Mesenchymal stem cell (in vitro differentiated cells and primary cell): ENCODE data around the gene COL25A1.
"Not testable (repeated sequence)": the region's sequence is repeated elsewhere in the genome, so short reads cannot be mapped to it uniquely, and the experiment has no call there.

Experiments used
- DNase-seq: peaks from one replicate; pipeline ENCODE4 v3.0.0-alpha.2; 2013
- H2AFZ ChIP-seq: one replicate; pipeline ENCODE4 v1.6.1; 2013; ENCODE audit warnings: low read depth, mild to moderate bottlenecking, control low read depth, inconsistent platforms, low read length, moderate library complexity
- H2AK5ac ChIP-seq: 2 replicates; pipeline ENCODE4 v1.6.1; 2013; ENCODE audit warnings: low read length, moderate library complexity, mild to moderate bottlenecking, inconsistent platforms; ENCODE audit not compliant: severe bottlenecking
- H2BK120ac ChIP-seq: one replicate; pipeline ENCODE4 v1.6.1; 2013; ENCODE audit warnings: low read depth, mild to moderate bottlenecking, inconsistent platforms, low read length, moderate library complexity
- H2BK12ac ChIP-seq, 2 experiments: one replicate each; pipeline ENCODE4 v1.6.1; 2013; ENCODE audit warnings: inconsistent platforms in 2 of 2, low read length in 2 of 2, mild to moderate bottlenecking in 2 of 2, moderate library complexity in 2 of 2, control low read depth in 1 of 2
- H2BK15ac ChIP-seq: one replicate; pipeline ENCODE4 v1.6.1; 2013; ENCODE audit warnings: mild to moderate bottlenecking, low read depth, inconsistent platforms; ENCODE audit not compliant: poor library complexity, severe bottlenecking
- H2BK5ac ChIP-seq: 2 replicates; pipeline ENCODE4 v1.6.1; 2013; ENCODE audit warnings: low read depth, mild to moderate bottlenecking, low read length, control low read depth, inconsistent platforms; ENCODE audit not compliant: poor library complexity, severe bottlenecking
- H3K14ac ChIP-seq, 2 experiments: one replicate each; pipeline ENCODE4 v1.6.1; 2013; ENCODE audit warnings: inconsistent platforms in 2 of 2, low read length in 2 of 2, control low read depth in 1 of 2, mild to moderate bottlenecking in 1 of 2, moderate library complexity in 1 of 2
- H3K18ac ChIP-seq, 2 experiments: one replicate each; pipeline ENCODE4 v1.6.1; 2013; ENCODE audit warnings: inconsistent platforms in 2 of 2, low read length in 2 of 2, control low read depth in 1 of 2, low read depth in 1 of 2, mild to moderate bottlenecking in 1 of 2
- H3K23ac ChIP-seq, 2 experiments: one replicate each; pipeline ENCODE4 v1.6.1; 2013; ENCODE audit warnings: inconsistent platforms in 2 of 2, low read length in 2 of 2, mild to moderate bottlenecking in 2 of 2, moderate library complexity in 2 of 2, control low read depth in 1 of 2
- H3K27ac ChIP-seq: 2 replicates; pipeline ENCODE4 v1.5.1; 2013; ENCODE audit warnings: mild to moderate bottlenecking, moderate library complexity, low read length, control low read depth, inconsistent platforms; ENCODE audit not compliant: poor library complexity, severe bottlenecking
- H3K27me3 ChIP-seq, 2 experiments: 2 replicates each; pipeline versions ENCODE4 v1.6.1 to v1.7.0; 2013; ENCODE audit warnings: low read length in 2 of 2, mild to moderate bottlenecking in 2 of 2, moderate library complexity in 2 of 2, control low read depth in 1 of 2, inconsistent platforms in 1 of 2; ENCODE audit not compliant: control insufficient read depth in 1 of 2, insufficient read depth in 1 of 2
- H3K36me3 ChIP-seq, 2 experiments: 2 replicates each; pipeline versions ENCODE4 v1.6.1 to v1.7.0; 2013; ENCODE audit warnings: low read length in 2 of 2, control low read depth in 1 of 2, inconsistent platforms in 1 of 2, low read depth in 1 of 2, mild to moderate bottlenecking in 1 of 2; ENCODE audit not compliant: insufficient read depth in 2 of 2, control insufficient read depth in 1 of 2
- H3K4ac ChIP-seq, 2 experiments: one replicate each; pipeline ENCODE4 v1.6.1; 2013; ENCODE audit warnings: inconsistent platforms in 2 of 2, low read length in 2 of 2, mild to moderate bottlenecking in 2 of 2, moderate library complexity in 2 of 2, control low read depth in 1 of 2, low read depth in 1 of 2
- H3K4me1 ChIP-seq: 2 replicates; pipeline ENCODE4 v1.6.1; 2013; ENCODE audit warnings: low read depth, low read length, control low read depth; ENCODE audit not compliant: control insufficient read depth, insufficient read depth
- H3K4me2 ChIP-seq: 2 replicates; pipeline ENCODE4 v1.6.1; 2013; ENCODE audit warnings: low read length, mild to moderate bottlenecking, inconsistent platforms; ENCODE audit not compliant: poor library complexity, severe bottlenecking
- H3K4me3 ChIP-seq, 2 experiments: 2 replicates each; pipeline versions ENCODE4 v1.5.1 to v1.7.0; 2013; ENCODE audit warnings: low read length in 2 of 2, mild to moderate bottlenecking in 2 of 2, control low read depth in 1 of 2, low read depth in 1 of 2; ENCODE audit not compliant: insufficient read depth in 1 of 2
- H3K79me1 ChIP-seq: replicated peaks from 2 replicates; pipeline ENCODE4 v1.6.1; 2013; ENCODE audit warnings: mild to moderate bottlenecking, control low read depth, low read length, inconsistent platforms; ENCODE audit not compliant: poor library complexity, severe bottlenecking
- H3K9ac ChIP-seq: 2 replicates; pipeline ENCODE4 v1.7.0; 2013; ENCODE audit warnings: mild to moderate bottlenecking, low read length, moderate library complexity
- H3K9me3 ChIP-seq: 2 replicates; pipeline ENCODE4 v1.7.0; 2013; ENCODE audit warnings: mild to moderate bottlenecking, low read length; ENCODE audit not compliant: control insufficient read depth
- H4K8ac ChIP-seq: one replicate; pipeline ENCODE4 v1.6.1; 2013; ENCODE audit warnings: inconsistent platforms, mild to moderate bottlenecking, low read length, moderate library complexity
- H4K91ac ChIP-seq: one replicate; pipeline ENCODE4 v1.6.1; 2013; ENCODE audit warnings: mild to moderate bottlenecking, low read length, inconsistent platforms
- WGBS: methylation state at CpG from one replicate; pipeline ENCODE4 v1.1.7; 2013; ENCODE audit warnings: mixed read lengths; 5-methylcytosine and 5-hydroxymethylcytosine counted together

The COL25A1 gene

GRCh38 chr4:109113521-109113920 is 188.9 kb downstream of the COL25A1 start:
- no peaks in the 10 kb centered on the region for H3K27me3 ChIP-seq
- H3K4me2 ChIP-seq = no peak overlapping the region
- H3K9ac ChIP-seq = no peak overlapping the region
- H3K36me3 ChIP-seq = no peaks in the 10 kb centered on the region
- no peak overlapping the region for H4K91ac ChIP-seq
- H2BK120ac ChIP-seq = no peak overlapping the region
- no peak overlapping the region for H2BK5ac ChIP-seq
- H3K23ac ChIP-seq = no peak overlapping the region
- no peak overlapping the region for H2BK15ac ChIP-seq
- H2AFZ ChIP-seq = no peak overlapping the region
- no peak overlapping the region for H2AK5ac ChIP-seq
- no peaks in the 10 kb centered on the region for H3K9me3 ChIP-seq
- no peak overlapping the region for H3K18ac ChIP-seq
- H2BK12ac ChIP-seq = no peak overlapping the region
- H3K14ac ChIP-seq = no peak overlapping the region
- no peak overlapping the region for H4K8ac ChIP-seq
- H3K79me1 ChIP-seq = no peaks in the 10 kb centered on the region
- no peak overlapping the region for H3K4ac ChIP-seq
- H3K4me1 ChIP-seq = no peaks in the 10 kb centered on the region
- 86% methylated on average over 2 of the region's 2 CpGs for WGBS
- no peak overlapping the region for H3K27ac ChIP-seq
- no peak overlapping the region for H3K4me3 ChIP-seq
- peak; percentile 40 for DNase-seq

- peak; percentile 14 for DNase-seq
- Histone ChIP-seq H3K4me1 (no peaks in the 10 kb centered on the region), H3K79me1 (no peaks in the 10 kb centered on the region), H3K9me3 (no peaks in the 10 kb centered on the region), H3K4me3 (no peak overlapping the region), H2BK12ac (no peak overlapping the region), H2BK15ac (no peak overlapping the region), H3K4me2 (no peak overlapping the region), H2BK120ac (no peak overlapping the region), H4K91ac (no peak overlapping the region), H2AK5ac (no peak overlapping the region), H3K36me3 (no peaks in the 10 kb centered on the region), H4K8ac (no peak overlapping the region), H2AFZ (no peak overlapping the region), H3K4ac (no peak overlapping the region), H3K9ac (no peak overlapping the region), H3K23ac (no peak overlapping the region), H3K27ac (no peak overlapping the region), H3K14ac (no peak overlapping the region), H3K27me3 (no peaks in the 10 kb centered on the region), H2BK5ac (no peak overlapping the region), H3K18ac (no peak overlapping the region)
- WGBS = 67% methylated on average over 1 of the region's 3 CpGs
Measured at GRCh38 chr4:109111031-109111430, 191.4 kb downstream of the COL25A1 start.

- not testable (repeated sequence) for H2BK120ac ChIP-seq, H3K9ac ChIP-seq, DNase-seq, H3K4me1 ChIP-seq, H2BK15ac ChIP-seq, H3K27ac ChIP-seq, H3K27me3 ChIP-seq, H3K4ac ChIP-seq, H3K18ac ChIP-seq, H4K91ac ChIP-seq, H3K4me3 ChIP-seq, H3K9me3 ChIP-seq, H2AK5ac ChIP-seq, H3K4me2 ChIP-seq, H3K79me1 ChIP-seq, H4K8ac ChIP-seq, H2BK12ac ChIP-seq, H3K14ac ChIP-seq, H3K23ac ChIP-seq, H2AFZ ChIP-seq, H3K36me3 ChIP-seq, H2BK5ac ChIP-seq
- WGBS = 100% methylated on average over 1 of the region's 2 CpGs
Measured at GRCh38 chr4:109108215-109108614, 194.2 kb downstream of the COL25A1 start.

GRCh38 chr4:109094056-109094455 is 208.4 kb downstream of the COL25A1 start:
- Histone ChIP-seq H3K18ac (no peak overlapping the region), H2AK5ac (no peak overlapping the region), H3K36me3 (no peaks in the 10 kb centered on the region), H3K4ac (no peak overlapping the region), H3K79me1 (no peaks in the 10 kb centered on the region), H3K4me1 (no peaks in the 10 kb centered on the region), H3K14ac (no peak overlapping the region), H2BK5ac (no peak overlapping the region), H2BK15ac (no peak overlapping the region), H3K4me2 (no peak overlapping the region), H3K9me3 (no peaks in the 10 kb centered on the region), H3K27ac (no peak overlapping the region), H3K4me3 (no peak overlapping the region), H2AFZ (no peak overlapping the region), H3K23ac (no peak overlapping the region), H4K91ac (no peak overlapping the region), H4K8ac (no peak overlapping the region), H2BK120ac (no peak overlapping the region), H2BK12ac (no peak overlapping the region), H3K9ac (no peak overlapping the region), H3K27me3 (no peaks in the 10 kb centered on the region)
- WGBS = 100% methylated on average over 1 of the region's 1 CpG
- no peak for DNase-seq
